Measurements from ENCODE around the gene CPD. TPM values are rescaled to one million over a fixed set of nuclear protein-coding genes. Genes with fewer than 3 reads are reported as not detected.
A peak's percentile ranks its signal among the peaks of the same experiment; 100 is the strongest.

The CPD gene
- total and polyA plus RNA-seq, 2 donors (not counting 1 experiment from before 2014, with no cell fraction given), result 88.8 to 220 TPM

DNA sequence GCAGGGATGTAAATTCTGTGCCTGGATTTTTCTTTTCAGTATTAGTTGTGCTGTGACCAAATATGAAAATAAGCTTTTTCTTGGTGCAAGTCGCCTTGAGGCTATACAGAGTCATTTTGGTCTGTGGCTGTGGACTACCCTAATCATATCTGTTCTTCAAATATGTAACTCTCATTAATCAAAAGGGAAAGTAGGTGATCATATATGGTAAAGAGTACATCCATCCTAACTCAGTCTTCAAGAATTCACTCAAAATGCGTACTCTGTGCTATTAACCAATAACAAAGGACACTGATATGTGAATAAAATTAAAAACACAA lies 2.6 kb downstream of the CPD start:
- DNase-seq (ENCODE audit: low read depth in 2 of 2), result no peak
- H3K9me3 ChIP-seq (ENCODE audit: control insufficient read depth, insufficient read depth, low read depth, low read length), result no peaks in the 10 kb centered on the region
- TF ChIP-seq EZH2 (IDR thresholded peaks at IDR 0.05; ENCODE audit: low read length, missing control alignments), result no peak
- TF ChIP-seq, protein P1, sequence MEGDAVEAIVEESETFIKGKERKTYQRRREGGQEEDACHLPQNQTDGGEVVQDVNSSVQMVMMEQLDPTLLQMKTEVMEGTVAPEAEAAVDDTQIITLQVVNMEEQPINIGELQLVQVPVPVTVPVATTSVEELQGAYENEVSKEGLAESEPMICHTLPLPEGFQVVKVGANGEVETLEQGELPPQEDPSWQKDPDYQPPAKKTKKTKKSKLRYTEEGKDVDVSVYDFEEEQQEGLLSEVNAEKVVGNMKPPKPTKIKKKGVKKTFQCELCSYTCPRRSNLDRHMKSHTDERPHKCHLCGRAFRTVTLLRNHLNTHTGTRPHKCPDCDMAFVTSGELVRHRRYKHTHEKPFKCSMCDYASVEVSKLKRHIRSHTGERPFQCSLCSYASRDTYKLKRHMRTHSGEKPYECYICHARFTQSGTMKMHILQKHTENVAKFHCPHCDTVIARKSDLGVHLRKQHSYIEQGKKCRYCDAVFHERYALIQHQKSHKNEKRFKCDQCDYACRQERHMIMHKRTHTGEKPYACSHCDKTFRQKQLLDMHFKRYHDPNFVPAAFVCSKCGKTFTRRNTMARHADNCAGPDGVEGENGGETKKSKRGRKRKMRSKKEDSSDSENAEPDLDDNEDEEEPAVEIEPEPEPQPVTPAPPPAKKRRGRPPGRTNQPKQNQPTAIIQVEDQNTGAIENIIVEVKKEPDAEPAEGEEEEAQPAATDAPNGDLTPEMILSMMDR (conservative IDR thresholded peaks at IDR 0.05 in 1 of 2, IDR thresholded peaks at IDR 0.05 in 1 of 2; ENCODE audit: low read depth in 1 of 2, low read length in 2 of 2), result no peak
- no peaks in the 10 kb centered on the region for H4K20me1 ChIP-seq (ENCODE audit: control insufficient read depth, extremely low read depth, insufficient read depth, low read length)
- H3K27ac ChIP-seq (ENCODE audit: insufficient read depth, low read length), result no peak overlapping the region
- H3K36me3 ChIP-seq (ENCODE audit: control insufficient read depth, insufficient read depth, low read length), result no peaks in the 10 kb centered on the region
- no peak overlapping the region for H3K9ac ChIP-seq (ENCODE audit: insufficient read depth, low read length)
- H3K27me3 ChIP-seq (ENCODE audit: control insufficient read depth, insufficient read depth, low read length), result no peaks in the 10 kb centered on the region
- peak overlapping the region; percentile 93 for H3K4me2 ChIP-seq (ENCODE audit: extremely low read depth, insufficient read depth, low read length)
- H3K4me1 ChIP-seq (ENCODE audit: control insufficient read depth, extremely low read depth, insufficient read depth, low read length), result peaks cover 12% of the 10 kb centered on the region
- peak overlapping the region; percentile 27 to 79 (median 70) for H3K4me3 ChIP-seq (replicated peaks in 1 of 4; ENCODE audit: control extremely low read depth in 1 of 4, insufficient read depth in 1 of 4, low read depth in 3 of 4, low read length in 4 of 4)
- H2AFZ ChIP-seq (ENCODE audit: low read length), result no peak overlapping the region
- peaks cover 27% of the 10 kb centered on the region for H3K79me2 ChIP-seq (ENCODE audit: control insufficient read depth, insufficient read depth, low read length)

DNA sequence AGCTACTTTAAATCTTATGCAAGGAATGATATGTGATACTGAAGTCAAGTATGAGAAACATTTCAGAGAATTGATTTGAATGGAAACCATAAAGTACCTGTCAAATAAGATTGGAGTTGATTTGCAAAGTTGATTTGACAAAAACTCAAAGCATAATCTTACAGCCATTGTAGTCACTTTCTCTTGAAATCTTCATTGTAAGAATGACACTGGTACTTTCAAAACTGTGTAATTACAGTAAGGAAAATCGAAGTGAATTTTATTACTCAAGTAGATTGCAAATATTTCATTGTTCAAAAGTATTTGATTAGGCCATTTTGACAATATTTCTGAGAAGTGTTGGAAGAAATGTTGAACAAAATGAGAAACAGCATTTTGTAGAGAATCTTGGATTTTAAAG lies 3.6 kb downstream of the CPD start:
- H3K4me3 ChIP-seq (replicated peaks in 1 of 4; ENCODE audit: control extremely low read depth in 1 of 4, insufficient read depth in 1 of 4, low read depth in 3 of 4, low read length in 4 of 4), result peak overlapping the region in 2 of 4 experiments; percentile 8 to 18

DNA sequence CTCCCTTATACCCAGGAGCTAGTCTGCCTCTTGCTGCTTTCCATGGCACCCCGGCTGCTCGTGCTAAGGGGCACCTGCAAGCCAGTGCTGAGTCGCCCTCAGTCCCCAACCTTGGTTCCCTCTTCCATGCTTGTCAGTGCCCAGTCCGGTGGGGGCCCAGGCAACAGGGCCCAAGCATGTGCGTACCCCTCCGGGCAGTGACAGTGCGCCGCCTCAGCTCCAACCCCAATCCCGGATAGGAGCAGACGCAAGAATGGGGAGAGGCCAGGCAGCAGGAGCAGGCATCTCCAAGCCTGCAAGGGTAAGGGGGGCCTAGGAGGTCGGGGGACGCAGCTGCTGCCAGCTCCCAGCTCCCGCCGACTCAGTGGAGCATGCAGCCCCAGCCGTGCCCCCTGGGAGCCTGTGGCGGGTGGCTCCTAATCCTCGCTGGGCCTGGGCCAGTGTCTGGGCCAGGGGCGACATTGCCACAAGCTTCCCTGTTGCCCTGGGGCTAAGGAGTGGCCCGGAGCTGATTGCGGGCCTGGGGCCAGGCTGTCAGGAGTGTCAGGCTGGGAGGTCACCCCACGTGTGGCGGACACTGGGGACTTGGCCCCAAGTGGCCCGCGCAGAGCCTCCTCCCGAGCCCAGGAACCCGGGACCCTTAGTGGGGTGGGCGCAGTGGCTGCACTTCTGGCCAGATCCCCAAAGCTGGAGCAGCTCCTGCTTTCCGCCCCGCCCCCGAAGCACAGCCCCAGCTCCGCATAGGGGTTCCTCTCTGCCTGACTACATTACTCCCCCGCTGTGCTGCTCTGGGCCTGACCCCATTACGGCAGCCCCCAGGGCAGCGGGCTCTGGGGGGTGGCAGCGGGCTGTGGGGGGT lies 9.8 kb downstream of the CPD start:
- no peaks in the 10 kb centered on the region for H3K4me1 ChIP-seq (ENCODE audit: control insufficient read depth, extremely low read depth, insufficient read depth, low read length)
- H3K4me3 ChIP-seq (replicated peaks in 1 of 4; ENCODE audit: control extremely low read depth in 1 of 4, insufficient read depth in 1 of 4, low read depth in 3 of 4, low read length in 4 of 4), result no peak overlapping the region
- H3K36me3 ChIP-seq (ENCODE audit: control insufficient read depth, insufficient read depth, low read length), result no peaks in the 10 kb centered on the region
- no peaks in the 10 kb centered on the region for H3K27me3 ChIP-seq (ENCODE audit: control insufficient read depth, insufficient read depth, low read length)
- no peak for DNase-seq (ENCODE audit: low read depth in 2 of 2)
- no peak overlapping the region for H3K4me2 ChIP-seq (ENCODE audit: extremely low read depth, insufficient read depth, low read length)
- H2AFZ ChIP-seq (ENCODE audit: low read length), result no peak overlapping the region
- no peaks in the 10 kb centered on the region for H4K20me1 ChIP-seq (ENCODE audit: control insufficient read depth, extremely low read depth, insufficient read depth, low read length)
- no peak overlapping the region for H3K9ac ChIP-seq (ENCODE audit: insufficient read depth, low read length)
- no peaks in the 10 kb centered on the region for H3K79me2 ChIP-seq (ENCODE audit: control insufficient read depth, insufficient read depth, low read length)
- no peak overlapping the region for H3K27ac ChIP-seq (ENCODE audit: insufficient read depth, low read length)
- H3K9me3 ChIP-seq (ENCODE audit: control insufficient read depth, insufficient read depth, low read depth, low read length), result no peaks in the 10 kb centered on the region
- TF ChIP-seq EZH2 (IDR thresholded peaks at IDR 0.05; ENCODE audit: low read length, missing control alignments), result no peak
- TF ChIP-seq, protein P1 (conservative IDR thresholded peaks at IDR 0.05 in 1 of 2, IDR thresholded peaks at IDR 0.05 in 1 of 2; ENCODE audit: low read depth in 1 of 2, low read length in 2 of 2), result no peak

More for the DNA sequence above, 3.6 kb downstream of the CPD start:
- H3K27ac ChIP-seq (ENCODE audit: insufficient read depth, low read length), result no peak overlapping the region
- TF ChIP-seq EZH2 (IDR thresholded peaks at IDR 0.05; ENCODE audit: low read length, missing control alignments), result no peak
- TF ChIP-seq, protein P1 (conservative IDR thresholded peaks at IDR 0.05 in 1 of 2, IDR thresholded peaks at IDR 0.05 in 1 of 2; ENCODE audit: low read depth in 1 of 2, low read length in 2 of 2), result no peak
- peaks cover 3% of the 10 kb centered on the region for H3K4me1 ChIP-seq (ENCODE audit: control insufficient read depth, extremely low read depth, insufficient read depth, low read length)
- H3K9me3 ChIP-seq (ENCODE audit: control insufficient read depth, insufficient read depth, low read depth, low read length), result no peaks in the 10 kb centered on the region
- no peaks in the 10 kb centered on the region for H4K20me1 ChIP-seq (ENCODE audit: control insufficient read depth, extremely low read depth, insufficient read depth, low read length)
- H3K27me3 ChIP-seq (ENCODE audit: control insufficient read depth, insufficient read depth, low read length), result no peaks in the 10 kb centered on the region
- no peaks in the 10 kb centered on the region for H3K36me3 ChIP-seq (ENCODE audit: control insufficient read depth, insufficient read depth, low read length)
- no peak overlapping the region for H3K9ac ChIP-seq (ENCODE audit: insufficient read depth, low read length)
- peaks cover 27% of the 10 kb centered on the region for H3K79me2 ChIP-seq (ENCODE audit: control insufficient read depth, insufficient read depth, low read length)
- H3K4me2 ChIP-seq (ENCODE audit: extremely low read depth, insufficient read depth, low read length), result no peak overlapping the region
- DNase-seq (ENCODE audit: low read depth in 2 of 2), result no peak
- no peak overlapping the region for H2AFZ ChIP-seq (ENCODE audit: low read length)
